ENCODE data around the gene DCDC2.

DNA sequence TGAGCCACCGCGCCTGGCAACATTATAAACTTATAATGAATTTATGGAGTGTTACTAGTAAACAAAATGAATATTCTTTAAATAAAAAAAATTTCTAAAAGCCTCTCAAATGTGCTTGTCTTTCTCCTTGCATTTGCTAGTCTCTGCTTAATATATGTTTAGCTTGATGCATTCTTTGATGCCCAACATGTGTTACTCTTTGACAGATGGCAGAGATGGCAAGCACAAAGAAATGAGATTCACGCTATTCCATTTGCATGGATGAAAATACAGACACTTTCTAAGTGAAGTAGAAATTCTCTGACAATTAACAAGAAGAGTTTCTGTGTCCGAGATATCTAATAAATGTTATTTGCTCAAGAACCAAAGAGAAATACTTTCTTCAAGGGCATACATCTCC lies 30.1 kb downstream of the DCDC2 start:
- TF ChIP-seq ARNT (IDR thresholded peaks at IDR 0.05) (no peak), SP1 (IDR thresholded peaks at IDR 0.05) (no peak), TARDBP (IDR thresholded peaks at IDR 0.05) (no peak), ZNF384 (IDR thresholded peaks at IDR 0.05) (no peak), BHLHE40 (IDR thresholded peaks at IDR 0.05; ENCODE audit: borderline replicate concordance) (no peak)

Data from HEK293T (cell line).